ENCODE measurements around the gene PHACTR3. TPM values are rescaled to one million over a fixed set of nuclear protein-coding genes. Genes with fewer than 3 reads are reported as not detected.
"Not testable (repeated sequence)": the region's sequence is repeated elsewhere in the genome, so short reads cannot be mapped to it uniquely, and the experiment has no call there.

PHACTR3 gene
- total RNA-seq, 1 experiment from 2014 or later = not detected

DNA sequence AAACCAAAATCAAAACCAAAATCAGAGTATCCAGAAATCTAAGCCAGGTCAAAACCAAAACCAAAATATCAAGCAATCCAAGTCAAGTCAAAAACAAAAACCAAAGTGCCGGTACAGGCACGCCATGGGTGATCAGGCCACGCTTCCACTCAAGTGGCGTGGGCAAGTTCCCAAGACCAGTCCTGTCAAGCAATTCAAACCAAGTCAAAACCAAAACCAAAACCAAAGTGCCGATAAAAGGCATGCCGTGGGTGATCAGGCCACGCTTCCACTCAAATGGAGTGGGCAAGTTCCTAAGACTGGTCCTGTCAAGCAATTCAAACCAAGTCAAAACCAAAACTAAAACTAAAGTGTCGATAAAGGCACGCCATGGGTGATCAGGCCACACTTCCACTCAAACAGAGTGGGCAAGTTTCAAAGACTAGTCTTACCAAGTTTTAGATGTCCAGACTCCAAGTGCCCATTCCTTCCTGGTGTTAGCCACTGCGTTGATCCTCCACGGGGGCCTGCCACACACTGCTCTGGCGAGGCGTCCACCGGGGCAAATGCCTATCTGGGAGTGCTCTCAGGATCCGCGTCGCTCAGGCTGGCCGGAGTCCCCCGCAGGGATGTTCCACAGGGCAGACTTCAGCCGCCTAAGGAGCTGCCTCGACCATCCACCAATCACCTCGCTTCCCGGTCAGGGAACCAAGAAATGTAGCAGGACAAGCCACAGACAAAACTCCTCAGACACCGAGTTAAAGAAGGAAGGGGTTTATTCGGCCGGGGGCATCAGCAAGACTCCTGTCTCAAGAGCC, 46.4 kb upstream of the PHACTR3 start:
- H3K9ac ChIP-seq (ENCODE audit: low read length); H3K4me1 ChIP-seq (ENCODE audit: control insufficient read depth in 1 of 2, insufficient read depth in 2 of 2, low read length in 2 of 2); CTCF ChIA-PET; intact Hi-C loops (cut with micrococcal nuclease); H3K27me3 ChIP-seq (ENCODE audit: insufficient read depth, low read length); H3K27ac ChIP-seq (ENCODE audit: low read depth, low read length); H3K4me2 ChIP-seq (ENCODE audit: low read length); H3K36me3 ChIP-seq (ENCODE audit: control insufficient read depth in 1 of 2, insufficient read depth in 2 of 2, low read length in 2 of 2); POLR2A ChIA-PET; H3K9me2 ChIP-seq (ENCODE audit: insufficient read depth); H3K9me3 ChIP-seq (ENCODE audit: control insufficient read depth in 1 of 2, insufficient read depth in 1 of 2, low read depth in 1 of 2, low read length in 2 of 2); ATAC-seq; BruUV-seq (replicated peaks); H3K4me3 ChIP-seq (replicated peaks in 1 of 2; ENCODE audit: low read depth in 1 of 2, low read length in 2 of 2); H3K79me2 ChIP-seq (ENCODE audit: insufficient read depth, low read length); RAD21 ChIA-PET (ENCODE audit: low non-redundant PET in 1 of 2, low total read pairs in 2 of 2, uncharacterized antibody in 2 of 2, unreplicated experiment in 2 of 2); H2AFZ ChIP-seq (ENCODE audit: low read depth, low read length, poor library complexity, severe bottlenecking); H4K20me1 ChIP-seq (ENCODE audit: insufficient read depth); DNase-seq (ENCODE audit: low read depth, low spot score): not testable (repeated sequence)

DNA sequence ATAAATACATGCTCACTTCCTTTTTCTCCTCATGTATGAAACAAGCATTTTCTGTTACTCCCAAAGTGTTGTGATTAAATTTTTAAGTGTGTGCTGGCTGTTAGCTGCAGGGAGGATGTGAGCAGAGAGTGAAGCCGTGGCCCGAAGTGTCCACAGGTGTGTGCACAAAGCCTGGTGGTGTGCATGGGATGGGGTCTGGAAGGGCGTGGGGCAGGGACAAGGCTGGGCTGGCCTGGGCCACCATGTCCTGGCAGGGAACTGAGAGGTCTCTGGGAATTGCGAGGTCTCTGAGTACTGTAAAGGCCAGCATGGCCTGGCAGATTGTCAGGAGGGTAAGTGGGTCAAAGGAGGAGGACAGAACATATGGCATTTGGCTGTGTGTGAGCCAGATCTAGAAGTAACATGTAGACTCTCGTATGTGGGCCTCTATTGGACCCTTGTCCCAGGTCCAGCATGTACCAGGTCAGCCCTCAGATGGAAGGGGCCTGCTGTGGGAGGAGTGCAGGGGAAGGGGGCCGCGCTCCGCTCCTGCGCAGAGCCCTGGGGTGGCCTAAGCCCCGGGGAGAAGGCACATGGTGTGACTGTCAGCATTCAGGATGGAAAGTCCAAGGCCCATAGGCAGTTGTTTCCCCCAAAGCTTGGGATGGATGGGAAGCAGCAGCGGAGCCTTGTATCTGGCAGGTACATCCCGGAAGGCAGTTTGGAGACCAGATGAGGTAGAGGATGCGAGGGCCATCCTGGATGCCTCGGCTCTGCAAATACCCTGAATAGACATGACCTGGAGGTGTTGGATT, 45.1 kb upstream of the PHACTR3 start:
- H3K79me2 ChIP-seq (ENCODE audit: insufficient read depth, low read length) = no peaks in the 10 kb centered on the region
- TF ChIP-seq FOSL1 (IDR thresholded peaks at IDR 0.05; ENCODE audit: low read depth) = no peak
- no peak for TF ChIP-seq SIN3A (IDR thresholded peaks at IDR 0.05; ENCODE audit: low read depth)
- TF ChIP-seq, protein P1, sequence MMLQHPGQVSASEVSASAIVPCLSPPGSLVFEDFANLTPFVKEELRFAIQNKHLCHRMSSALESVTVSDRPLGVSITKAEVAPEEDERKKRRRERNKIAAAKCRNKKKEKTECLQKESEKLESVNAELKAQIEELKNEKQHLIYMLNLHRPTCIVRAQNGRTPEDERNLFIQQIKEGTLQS (IDR thresholded peaks at IDR 0.05) = no peak
- TF ChIP-seq TCF7L2 (IDR thresholded peaks at IDR 0.05; ENCODE audit: borderline replicate concordance, extremely low read depth, insufficient read depth, insufficient read length) = no peak
- TF ChIP-seq EZH2phosphoT487 (IDR thresholded peaks at IDR 0.05; ENCODE audit: borderline replicate concordance) = no peak
- TF ChIP-seq POLR2AphosphoS5 (IDR thresholded peaks at IDR 0.05; ENCODE audit: low read depth, low read length) = no peak
- TF ChIP-seq JUND (IDR thresholded peaks at IDR 0.05) = no peak
- no peak for TF ChIP-seq SP1 (IDR thresholded peaks at IDR 0.05; ENCODE audit: low read depth)
- TF ChIP-seq, protein P2, sequence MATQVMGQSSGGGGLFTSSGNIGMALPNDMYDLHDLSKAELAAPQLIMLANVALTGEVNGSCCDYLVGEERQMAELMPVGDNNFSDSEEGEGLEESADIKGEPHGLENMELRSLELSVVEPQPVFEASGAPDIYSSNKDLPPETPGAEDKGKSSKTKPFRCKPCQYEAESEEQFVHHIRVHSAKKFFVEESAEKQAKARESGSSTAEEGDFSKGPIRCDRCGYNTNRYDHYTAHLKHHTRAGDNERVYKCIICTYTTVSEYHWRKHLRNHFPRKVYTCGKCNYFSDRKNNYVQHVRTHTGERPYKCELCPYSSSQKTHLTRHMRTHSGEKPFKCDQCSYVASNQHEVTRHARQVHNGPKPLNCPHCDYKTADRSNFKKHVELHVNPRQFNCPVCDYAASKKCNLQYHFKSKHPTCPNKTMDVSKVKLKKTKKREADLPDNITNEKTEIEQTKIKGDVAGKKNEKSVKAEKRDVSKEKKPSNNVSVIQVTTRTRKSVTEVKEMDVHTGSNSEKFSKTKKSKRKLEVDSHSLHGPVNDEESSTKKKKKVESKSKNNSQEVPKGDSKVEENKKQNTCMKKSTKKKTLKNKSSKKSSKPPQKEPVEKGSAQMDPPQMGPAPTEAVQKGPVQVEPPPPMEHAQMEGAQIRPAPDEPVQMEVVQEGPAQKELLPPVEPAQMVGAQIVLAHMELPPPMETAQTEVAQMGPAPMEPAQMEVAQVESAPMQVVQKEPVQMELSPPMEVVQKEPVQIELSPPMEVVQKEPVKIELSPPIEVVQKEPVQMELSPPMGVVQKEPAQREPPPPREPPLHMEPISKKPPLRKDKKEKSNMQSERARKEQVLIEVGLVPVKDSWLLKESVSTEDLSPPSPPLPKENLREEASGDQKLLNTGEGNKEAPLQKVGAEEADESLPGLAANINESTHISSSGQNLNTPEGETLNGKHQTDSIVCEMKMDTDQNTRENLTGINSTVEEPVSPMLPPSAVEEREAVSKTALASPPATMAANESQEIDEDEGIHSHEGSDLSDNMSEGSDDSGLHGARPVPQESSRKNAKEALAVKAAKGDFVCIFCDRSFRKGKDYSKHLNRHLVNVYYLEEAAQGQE (IDR thresholded peaks at IDR 0.05; ENCODE audit: low read depth) = no peak
- no peak for TF ChIP-seq YY1 (IDR thresholded peaks at IDR 0.05; ENCODE audit: extremely low read depth, insufficient replicate concordance, low read depth, low read length)
- TF ChIP-seq CEBPB (IDR thresholded peaks at IDR 0.05; ENCODE audit: low read depth) = no peak
- TF ChIP-seq, protein P3, sequence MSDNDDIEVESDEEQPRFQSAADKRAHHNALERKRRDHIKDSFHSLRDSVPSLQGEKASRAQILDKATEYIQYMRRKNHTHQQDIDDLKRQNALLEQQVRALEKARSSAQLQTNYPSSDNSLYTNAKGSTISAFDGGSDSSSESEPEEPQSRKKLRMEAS (IDR thresholded peaks at IDR 0.05) = no peak
- no peak for TF ChIP-seq SRF (IDR thresholded peaks at IDR 0.05; ENCODE audit: low read depth)
- TF ChIP-seq CBX3 (IDR thresholded peaks at IDR 0.05; ENCODE audit: low read depth) = no peak

More for the DNA sequence above, 45.1 kb upstream of the PHACTR3 start:
- ChIA-PET RAD21 (ENCODE audit: low non-redundant PET in 1 of 2, low total read pairs in 2 of 2, uncharacterized antibody in 2 of 2, unreplicated experiment in 2 of 2) (no interaction called here), POLR2A (no interaction called here), CTCF (no interaction called here)
- no peaks in the 10 kb centered on the region for H3K9me3 ChIP-seq (ENCODE audit: control insufficient read depth in 1 of 2, insufficient read depth in 1 of 2, low read depth in 1 of 2, low read length in 2 of 2)
- H3K4me2 ChIP-seq (ENCODE audit: low read length) = no peak overlapping the region
- H3K4me1 ChIP-seq (ENCODE audit: control insufficient read depth in 1 of 2, insufficient read depth in 2 of 2, low read length in 2 of 2) = no peaks in the 10 kb centered on the region
- BruUV-seq (replicated peaks) = no TSS peak
- intact Hi-C loops (cut with micrococcal nuclease) = no loop called here
- H3K27ac ChIP-seq (ENCODE audit: low read depth, low read length) = no peak overlapping the region
- no peak for DNase-seq (ENCODE audit: low read depth, low spot score)
- no peaks in the 10 kb centered on the region for H3K36me3 ChIP-seq (ENCODE audit: control insufficient read depth in 1 of 2, insufficient read depth in 2 of 2, low read length in 2 of 2)
- no peak overlapping the region for H2AFZ ChIP-seq (ENCODE audit: low read depth, low read length, poor library complexity, severe bottlenecking)
- no peaks in the 10 kb centered on the region for H4K20me1 ChIP-seq (ENCODE audit: insufficient read depth)
- peaks cover 7% of the 10 kb centered on the region; the same call in 1 of the 2 replicates for H3K27me3 ChIP-seq (ENCODE audit: insufficient read depth, low read length)
- H3K9ac ChIP-seq (ENCODE audit: low read length) = no peak overlapping the region
- ATAC-seq = no peak
- H3K9me2 ChIP-seq (ENCODE audit: insufficient read depth) = no peaks in the 10 kb centered on the region
- no peak overlapping the region for H3K4me3 ChIP-seq (replicated peaks in 1 of 2; ENCODE audit: low read depth in 1 of 2, low read length in 2 of 2)

All from HCT116 (cell line).